ENCODE results near the gene DCPS. TPM values are rescaled to one million over a fixed set of nuclear protein-coding genes. Genes with fewer than 3 reads are reported as not detected.
"Not testable (repeated sequence)": the region's sequence is repeated elsewhere in the genome, so short reads cannot be mapped to it uniquely, and the experiment has no call there.

Gene DCPS
- polyA plus RNA-seq, 1 of the 3 experiments (the other 2 are of a cell fraction), result 48.1 TPM

GRCh38 chr11:126362879-126363655, 59.2 kb downstream of the DCPS start:
- POLR2A ChIA-PET, result interaction anchor here (1.0 kb wide), 1 partner anchor 17 kb away, joined by 4 read pairs; no protein-coding TSS in a partner anchor
- H3K4me3 ChIP-seq (ENCODE audit: low read depth in 2 of 2, low read length in 1 of 2), result no peak overlapping the region
- no peak overlapping the region for H2AFZ ChIP-seq (ENCODE audit: low read depth)
- CTCF ChIA-PET, result interaction anchor here (0.7 to 0.9 kb wide), 2 partner anchors 52 to 53 kb away, joined by 3 to 4 read pairs; no protein-coding TSS in a partner anchor
- no peak overlapping the region for H3K9ac ChIP-seq
- H3F3A ChIP-seq (replicated peaks; ENCODE audit: insufficient read depth), result no peaks in the 10 kb centered on the region
- no peak for DNase-seq
- no peaks in the 10 kb centered on the region for H4K20me1 ChIP-seq (ENCODE audit: insufficient read depth)
- no peaks in the 10 kb centered on the region for H3K27me3 ChIP-seq (ENCODE audit: insufficient read depth)
- no peaks in the 10 kb centered on the region for H3K9me3 ChIP-seq
- H3K4me2 ChIP-seq, result no peak overlapping the region
- H3K4me1 ChIP-seq (ENCODE audit: control insufficient read depth in 1 of 2, insufficient read depth in 2 of 2, low read depth in 1 of 2, low read length in 1 of 2), result peaks cover 14 to 34% of the 10 kb centered on the region in 2 experiments; a peak in 2 of 4 replicates
- no peaks in the 10 kb centered on the region for H3K9me2 ChIP-seq
- H3K79me2 ChIP-seq (ENCODE audit: insufficient read depth), result peaks cover 30% of the 10 kb centered on the region; the same call in 1 of the 2 replicates
- 96% methylated on average over 7 of the region's 9 CpGs for WGBS (ENCODE audit: low lambda C conversion rate)
- H3K36me3 ChIP-seq (replicated peaks in 1 of 2; ENCODE audit: control insufficient read depth in 1 of 2, insufficient read depth in 2 of 2, low read length in 1 of 2), result no peaks in the 10 kb centered on the region
- TF ChIP-seq ELF1 (IDR thresholded peaks at IDR 0.05) (no peak), TEAD4 (IDR thresholded peaks at IDR 0.05; ENCODE audit: borderline replicate concordance, insufficient read depth) (no peak), FOSL2 (IDR thresholded peaks at IDR 0.05; ENCODE audit: borderline replicate concordance, low read depth) (no peak), USF2 (IDR thresholded peaks at IDR 0.05; ENCODE audit: borderline replicate concordance, low read depth, low read length) (no peak), RFX5 (IDR thresholded peaks at IDR 0.05; ENCODE audit: low read length) (no peak), FOXJ3 (CRISPR knock-in tag; IDR thresholded peaks at IDR 0.05) (no peak), EP300 (IDR thresholded peaks at IDR 0.05; ENCODE audit: borderline replicate concordance in 1 of 2, low read depth in 1 of 2, low read length in 1 of 2) (no peak)
- H3K27ac ChIP-seq (ENCODE audit: low read depth in 2 of 2, low read length in 1 of 2), result no peak overlapping the region

- no peak overlapping the region for H3K27ac ChIP-seq (ENCODE audit: low read depth in 2 of 2, low read length in 1 of 2)
- H3K79me2 ChIP-seq (ENCODE audit: insufficient read depth), result peaks cover 24% of the 10 kb centered on the region; the same call in 1 of the 2 replicates
- CTCF ChIA-PET, result interaction anchor here (0.9 kb wide), 1 partner anchor 53 kb away, joined by 3 read pairs; no protein-coding TSS in a partner anchor
- no peaks in the 10 kb centered on the region for H3K36me3 ChIP-seq (replicated peaks in 1 of 2; ENCODE audit: control insufficient read depth in 1 of 2, insufficient read depth in 2 of 2, low read length in 1 of 2)
- H3K4me1 ChIP-seq (ENCODE audit: control insufficient read depth in 1 of 2, insufficient read depth in 2 of 2, low read depth in 1 of 2, low read length in 1 of 2), result peaks cover 13 to 32% of the 10 kb centered on the region in 2 experiments; a peak in 2 of 4 replicates
- no peaks in the 10 kb centered on the region for H3F3A ChIP-seq (replicated peaks; ENCODE audit: insufficient read depth)
- H3K4me3 ChIP-seq (ENCODE audit: low read depth in 2 of 2, low read length in 1 of 2), result no peak overlapping the region
- no peaks in the 10 kb centered on the region for H3K27me3 ChIP-seq (ENCODE audit: insufficient read depth)
- no peak overlapping the region for H2AFZ ChIP-seq (ENCODE audit: low read depth)
- POLR2A ChIA-PET, result no interaction called here
- DNase-seq, result no peak
- no peaks in the 10 kb centered on the region for H3K9me2 ChIP-seq
- H3K4me2 ChIP-seq, result no peak overlapping the region
- H4K20me1 ChIP-seq (ENCODE audit: insufficient read depth), result no peaks in the 10 kb centered on the region
- H3K9me3 ChIP-seq, result no peaks in the 10 kb centered on the region
- 91% methylated on average over 5 of the region's 10 CpGs for WGBS (ENCODE audit: low lambda C conversion rate)
- TF ChIP-seq RFX5 (IDR thresholded peaks at IDR 0.05; ENCODE audit: low read length) (no peak), EP300 (IDR thresholded peaks at IDR 0.05; ENCODE audit: borderline replicate concordance in 1 of 2, low read depth in 1 of 2, low read length in 1 of 2) (no peak), SIN3A (IDR thresholded peaks at IDR 0.05; ENCODE audit: borderline replicate concordance, low read depth, low read length) (no peak), POLR2AphosphoS5 (IDR thresholded peaks at IDR 0.05; ENCODE audit: low read depth, low read length) (no peak), YY1 (IDR thresholded peaks at IDR 0.05; ENCODE audit: low read depth) (no peak), TCF12 (IDR thresholded peaks at IDR 0.05) (no peak), MAX (IDR thresholded peaks at IDR 0.05; ENCODE audit: low read depth) (no peak), NFIC (IDR thresholded peaks at IDR 0.05; ENCODE audit: borderline replicate concordance) (no peak)
- no peak overlapping the region for H3K9ac ChIP-seq
These were observed 59.9 kb downstream of the DCPS start for GRCh38 chr11:126363706-126364248.

GRCh38 chr11:126364735-126365134, 60.9 kb downstream of the DCPS start:
- H3K9me3 ChIP-seq; H3F3A ChIP-seq (replicated peaks; ENCODE audit: insufficient read depth); POLR2A ChIA-PET; H3K27ac ChIP-seq (ENCODE audit: low read depth in 2 of 2, low read length in 1 of 2); H3K4me3 ChIP-seq (ENCODE audit: low read depth in 2 of 2, low read length in 1 of 2); H3K36me3 ChIP-seq (replicated peaks in 1 of 2; ENCODE audit: control insufficient read depth in 1 of 2, insufficient read depth in 2 of 2, low read length in 1 of 2); H4K20me1 ChIP-seq (ENCODE audit: insufficient read depth); H2AFZ ChIP-seq (ENCODE audit: low read depth); H3K9me2 ChIP-seq; DNase-seq; H3K9ac ChIP-seq; H3K4me2 ChIP-seq; CTCF ChIA-PET; H3K27me3 ChIP-seq (ENCODE audit: insufficient read depth): not testable (repeated sequence)
- Histone ChIP-seq H3K79me2 (ENCODE audit: insufficient read depth) (peaks cover 16% of the 10 kb centered on the region; the same call in 1 of the 2 replicates), H3K4me1 (ENCODE audit: control insufficient read depth in 1 of 2, insufficient read depth in 2 of 2, low read depth in 1 of 2, low read length in 1 of 2) (peaks cover 3 to 24% of the 10 kb centered on the region in 2 experiments; a peak in 2 of 4 replicates)
- WGBS (ENCODE audit: low lambda C conversion rate), result 100% methylated on average over 1 of the region's 9 CpGs

GRCh38 chr11:126365508-126365907, 61.6 kb downstream of the DCPS start:
- H3K4me2 ChIP-seq; H4K20me1 ChIP-seq (ENCODE audit: insufficient read depth); CTCF ChIA-PET; H3K9me3 ChIP-seq; H3K27me3 ChIP-seq (ENCODE audit: insufficient read depth); H3F3A ChIP-seq (replicated peaks; ENCODE audit: insufficient read depth); H3K9me2 ChIP-seq; DNase-seq; H2AFZ ChIP-seq (ENCODE audit: low read depth); POLR2A ChIA-PET; H3K4me3 ChIP-seq (ENCODE audit: low read depth in 2 of 2, low read length in 1 of 2); H3K27ac ChIP-seq (ENCODE audit: low read depth in 2 of 2, low read length in 1 of 2); H3K36me3 ChIP-seq (replicated peaks in 1 of 2; ENCODE audit: control insufficient read depth in 1 of 2, insufficient read depth in 2 of 2, low read length in 1 of 2); H3K9ac ChIP-seq: not testable (repeated sequence)
- Histone ChIP-seq H3K4me1 (ENCODE audit: control insufficient read depth in 1 of 2, insufficient read depth in 2 of 2, low read depth in 1 of 2, low read length in 1 of 2) (peaks cover 0 to 19% of the 10 kb centered on the region in 2 experiments; a peak in 1 of 4 replicates), H3K79me2 (ENCODE audit: insufficient read depth) (peaks cover 15% of the 10 kb centered on the region; the same call in 1 of the 2 replicates)
- 91% methylated on average over 4 of the region's 5 CpGs for WGBS (ENCODE audit: low lambda C conversion rate)

All from SK-N-SH (cell line).